ENCODE results near the gene AFAP1. TPM values are rescaled to one million over a fixed set of nuclear protein-coding genes. Genes with fewer than 3 reads are reported as not detected.

Gene AFAP1
- polyA plus RNA-seq, 10 donors = 31.0 to 46.2 (median 34.6) TPM

- DNase-seq = no peak
Measured at GRCh38 chr4:7760228-7760627, 179.4 kb downstream of the AFAP1 start.

- no peak for DNase-seq
Measured at GRCh38 chr4:7759635-7760034, 180.0 kb downstream of the AFAP1 start.

- no peak for DNase-seq
Measured at GRCh38 chr4:7759216-7759615, 180.4 kb downstream of the AFAP1 start.

- DNase-seq = no peak
Measured at GRCh38 chr4:7758476-7758875, 181.2 kb downstream of the AFAP1 start.

DNA sequence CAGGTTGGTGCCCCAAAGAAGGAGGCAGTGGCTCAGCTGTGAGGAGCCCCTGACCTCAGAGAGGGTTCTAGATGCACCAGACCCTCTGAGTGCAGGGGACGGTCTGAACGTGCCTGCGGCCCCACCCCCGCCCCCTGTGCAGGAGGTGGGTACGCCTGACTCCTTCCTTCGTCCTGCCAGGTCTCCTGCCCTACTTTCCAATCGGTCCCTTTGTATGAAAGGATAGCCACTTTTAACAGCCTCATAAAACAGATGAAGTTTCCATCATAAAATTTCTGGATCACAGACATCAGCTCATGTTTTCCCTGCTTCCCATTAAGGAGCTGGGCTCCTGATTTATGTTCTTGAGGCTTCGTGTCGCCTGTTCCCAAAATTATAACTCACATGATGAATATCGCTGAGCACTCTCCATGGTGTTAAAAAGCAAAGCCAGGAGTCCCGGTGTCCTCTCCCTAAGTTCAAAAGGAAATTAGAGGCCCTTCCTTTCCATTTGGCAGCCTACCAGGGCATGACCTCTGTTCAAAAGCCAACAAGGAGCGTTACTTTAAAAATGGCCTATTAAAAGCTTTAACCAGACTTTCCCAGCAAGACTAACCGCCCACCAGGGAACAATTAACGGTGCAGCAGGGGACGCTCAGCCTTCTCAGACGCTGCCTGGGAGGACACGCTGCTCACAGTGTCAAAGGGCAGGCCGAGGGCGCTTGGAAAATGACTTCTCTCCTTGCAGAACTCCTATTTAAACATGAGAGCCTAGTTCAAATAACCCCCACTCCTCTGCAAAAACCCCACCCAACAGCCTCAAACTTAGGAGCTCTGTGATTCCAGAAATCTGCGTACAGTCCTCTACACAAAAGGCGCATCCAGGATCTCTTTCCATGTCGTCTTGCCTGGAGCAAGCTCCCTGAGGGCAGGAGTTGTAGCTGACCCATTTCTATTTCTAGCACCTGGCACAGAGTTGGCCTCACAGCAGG, 181.9 kb downstream of the AFAP1 start:
- DNase-seq = peak in 1 of 3 donors; percentile 43

DNA sequence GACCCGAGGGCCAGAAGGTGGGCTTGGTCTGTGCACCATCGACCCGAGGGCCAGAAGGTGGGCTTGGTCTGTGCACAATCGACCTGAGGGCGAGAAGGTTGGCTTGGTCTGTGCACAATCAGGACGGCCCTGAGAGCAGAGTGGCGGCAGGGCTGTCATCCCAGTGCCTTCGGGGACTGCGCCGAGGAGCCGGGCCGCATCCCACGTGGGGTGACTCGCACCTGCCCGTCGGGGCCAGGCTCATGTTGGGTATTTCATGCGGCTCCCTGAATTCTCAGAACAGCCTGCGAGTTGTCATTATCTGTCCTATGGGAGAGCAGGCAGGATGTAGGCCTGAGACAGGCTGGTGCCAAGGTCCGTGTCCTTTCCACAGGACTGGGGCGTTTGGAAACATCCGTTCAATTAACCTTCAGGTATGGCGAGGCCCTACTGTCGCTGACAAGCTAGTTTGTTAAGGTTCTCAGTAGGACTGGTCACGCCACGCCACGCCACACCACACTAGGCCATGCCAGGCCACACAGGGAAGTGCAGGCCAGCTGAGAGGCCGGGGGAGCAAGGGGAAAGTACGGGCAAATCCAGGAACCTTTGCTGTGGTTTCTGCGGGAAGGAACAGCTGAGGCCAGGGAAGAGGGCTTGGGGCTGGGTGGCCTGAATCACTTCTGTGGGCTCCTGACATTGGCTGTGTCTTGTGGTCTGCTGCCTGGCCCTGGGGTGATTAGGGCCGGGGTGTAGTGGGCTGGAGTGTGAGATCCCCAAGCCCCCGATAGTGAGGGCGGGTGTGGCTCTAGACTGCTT, 182.9 kb downstream of the AFAP1 start:
- DNase-seq = no peak

DNA sequence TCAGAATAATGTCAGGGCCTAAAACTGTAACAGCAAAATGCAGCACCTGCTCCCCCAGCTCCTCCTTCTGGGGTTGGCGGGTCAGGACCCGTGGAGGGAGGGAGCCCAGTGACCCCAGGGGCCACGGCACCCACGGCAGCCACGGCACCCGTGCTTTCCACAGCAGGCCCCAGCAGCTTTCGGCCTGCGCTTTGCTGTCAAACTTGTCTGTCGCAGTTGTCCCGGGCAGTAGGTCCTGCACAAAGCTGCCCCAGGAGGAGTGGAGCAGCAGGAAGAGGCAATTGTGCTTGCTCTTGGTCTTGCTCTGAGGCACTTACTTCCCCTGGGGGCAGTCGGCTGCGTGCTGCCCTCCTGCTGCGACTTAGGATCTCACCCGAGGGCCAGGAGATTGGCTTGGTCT, 183.6 kb downstream of the AFAP1 start:
- DNase-seq = no peak

DNA sequence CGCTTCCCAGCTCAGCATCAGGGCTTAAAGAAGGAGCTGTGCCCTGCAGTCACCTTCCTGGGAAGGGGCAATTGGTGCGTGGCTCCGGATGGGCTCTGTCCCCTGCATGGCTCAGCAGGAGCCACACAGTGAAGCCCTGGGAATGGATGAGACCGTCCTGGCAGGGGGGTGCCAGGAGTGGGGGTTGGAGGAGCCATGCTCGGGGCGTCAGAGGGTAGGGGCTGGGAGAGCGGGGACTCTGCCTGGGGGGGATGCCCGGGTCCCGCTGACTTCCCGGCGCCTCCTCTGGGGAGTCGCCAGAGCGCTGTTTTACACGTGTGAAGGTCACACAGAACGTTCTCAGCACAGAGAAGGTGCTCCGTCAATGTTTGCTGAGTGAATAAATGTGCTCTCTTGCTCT, 184.1 kb downstream of the AFAP1 start:
- no peak for DNase-seq

- DNase-seq = no peak
Measured at GRCh38 chr4:7754565-7755262, 184.9 kb downstream of the AFAP1 start.

DNA sequence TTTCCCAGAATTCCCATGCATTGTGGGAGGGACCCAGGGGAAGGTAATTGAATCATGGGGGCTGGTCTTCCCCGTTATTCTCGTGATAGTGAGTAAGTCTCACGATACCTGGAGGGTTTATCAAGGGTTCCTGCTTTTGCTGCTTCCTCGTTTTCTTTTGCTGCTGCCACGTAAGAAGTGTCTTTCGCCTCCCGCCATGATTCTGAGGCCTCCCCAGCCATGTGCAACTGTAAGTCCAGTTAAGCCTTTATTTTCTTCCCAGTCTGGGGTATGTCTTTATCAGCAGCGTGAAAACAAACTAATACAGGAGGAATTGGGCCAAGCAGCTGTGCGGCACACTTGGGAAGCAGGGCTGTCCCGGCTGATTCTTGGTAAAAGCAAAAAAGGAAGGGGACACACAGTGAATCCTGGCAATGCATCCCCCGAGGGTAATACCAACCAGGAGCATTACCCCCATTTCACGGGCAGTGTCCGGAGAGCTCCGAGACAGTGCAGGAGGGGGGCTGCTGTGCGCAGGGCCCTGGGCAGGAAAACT, 185.7 kb downstream of the AFAP1 start:
- DNase-seq = no peak

GRCh38 chr4:7753271-7753670, 186.4 kb downstream of the AFAP1 start:
- DNase-seq = no peak

GRCh38 chr4:7752649-7753048, 187.0 kb downstream of the AFAP1 start:
- no peak for DNase-seq

DNA sequence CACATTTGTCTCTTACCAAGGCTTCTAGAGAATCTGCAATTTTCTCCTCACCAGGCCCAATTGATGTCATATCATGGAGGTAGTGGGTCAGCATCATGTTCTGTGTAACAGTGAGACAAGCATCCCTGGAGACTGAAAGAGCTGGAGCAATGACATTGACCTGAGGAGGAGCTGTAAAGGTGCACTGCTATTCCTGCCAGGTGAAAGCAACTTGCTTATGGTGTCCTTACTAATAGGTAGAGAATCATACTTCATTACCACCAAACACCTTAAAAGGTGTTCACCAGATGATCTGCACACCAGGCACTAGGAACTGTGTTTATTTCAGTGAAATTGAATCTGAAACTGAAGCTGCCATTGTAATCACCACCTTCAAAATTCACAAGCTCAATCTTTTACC, 188.7 kb downstream of the AFAP1 start:
- no peak for DNase-seq

DNA sequence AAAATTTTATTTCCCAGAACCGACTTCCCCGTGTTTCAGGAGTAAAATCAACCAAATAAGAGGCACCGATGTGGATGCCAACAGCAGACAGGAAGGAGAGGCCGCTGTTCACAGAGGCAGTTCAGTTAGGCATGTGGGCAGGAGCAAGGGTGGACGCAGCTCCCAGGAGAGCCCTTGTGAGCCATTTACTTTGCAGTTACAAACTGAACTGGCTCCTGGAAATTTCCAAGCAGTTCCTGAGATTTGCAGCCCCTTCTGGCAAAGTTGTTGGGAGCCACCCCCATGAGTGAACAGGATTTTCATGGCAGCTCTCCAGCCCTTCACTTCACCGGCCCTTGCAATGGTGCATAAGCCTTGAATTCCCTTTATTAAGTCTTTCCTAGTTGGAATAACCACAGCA, 189.1 kb downstream of the AFAP1 start:
- DNase-seq = no peak

- DNase-seq = no peak
Measured at GRCh38 chr4:7747566-7747965, 192.1 kb downstream of the AFAP1 start.

GRCh38 chr4:7747062-7747385, 192.6 kb downstream of the AFAP1 start:
- no peak for DNase-seq

- DNase-seq = no peak
Measured at GRCh38 chr4:7746351-7747061, 193.2 kb downstream of the AFAP1 start.

- no peak for DNase-seq
Measured at GRCh38 chr4:7745301-7745885, 194.3 kb downstream of the AFAP1 start.

- DNase-seq = no peak
Measured at GRCh38 chr4:7744142-7744804, 195.4 kb downstream of the AFAP1 start.

DNA sequence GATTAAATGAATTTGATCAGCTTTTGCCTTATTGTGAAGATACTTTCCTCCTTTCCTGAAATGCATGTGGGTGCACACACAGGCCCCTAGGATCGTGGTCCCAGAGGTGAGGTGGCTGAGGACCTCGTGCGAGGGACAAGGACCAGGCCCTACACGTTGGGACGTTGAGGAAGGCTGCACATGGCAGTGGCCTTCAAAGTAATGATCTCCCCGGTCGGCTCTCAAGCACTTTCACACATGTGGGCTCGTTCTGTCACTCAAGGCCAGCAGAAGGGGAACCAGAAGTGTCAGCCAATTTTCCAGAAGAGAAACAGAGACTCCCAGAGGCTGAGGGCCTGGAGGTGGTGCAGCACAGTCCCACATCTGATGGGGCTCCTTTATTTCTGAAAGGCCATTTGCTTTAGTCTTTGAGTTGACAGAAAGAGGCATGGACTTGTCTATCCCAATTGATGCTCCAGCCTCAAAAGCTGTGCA, 196.8 kb downstream of the AFAP1 start:
- no peak for DNase-seq

Data from muscle of back (tissue), 11 donors.